ENCODE measurements around the gene KICS2.
"Not testable (repeated sequence)": the region's sequence is repeated elsewhere in the genome, so short reads cannot be mapped to it uniquely, and the experiment has no call there.

Gene KICS2

DNA sequence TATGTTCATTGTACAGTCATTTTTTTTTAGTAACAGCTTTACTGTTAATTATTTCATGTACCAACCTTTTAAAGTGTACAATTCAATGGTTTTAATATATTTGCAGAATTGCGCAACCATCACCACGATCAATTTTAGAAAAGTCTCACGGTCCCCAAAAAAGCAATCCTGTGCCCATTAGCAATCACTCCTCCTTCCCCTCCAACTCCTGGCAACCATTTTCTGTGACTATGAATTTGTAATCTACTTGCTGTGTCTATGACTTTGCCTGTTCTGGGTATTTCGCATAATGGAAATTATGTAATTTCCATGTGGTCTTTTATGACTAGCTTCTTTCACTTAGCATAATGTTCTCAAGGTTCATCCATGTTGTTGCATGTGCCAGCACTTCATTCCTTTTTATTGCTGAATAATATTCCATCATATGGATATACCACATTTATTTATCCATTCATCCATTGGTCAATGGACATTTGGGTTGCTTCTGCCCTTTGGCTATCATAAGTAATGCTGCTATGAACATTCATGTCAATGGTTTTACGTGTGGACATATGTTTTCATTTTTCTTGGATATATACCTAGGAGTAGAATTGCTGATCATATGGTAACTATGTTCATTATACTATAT, 9.9 kb downstream of the KICS2 start:
- no peaks in the 10 kb centered on the region for H3K9me3 ChIP-seq (ENCODE audit: control insufficient read depth, low read length)
- no peak overlapping the region for H3K9ac ChIP-seq (ENCODE audit: low read length)
- no peaks in the 10 kb centered on the region for H3K4me1 ChIP-seq (ENCODE audit: control insufficient read depth, insufficient read depth, low read length)
- H3K4me3 ChIP-seq (ENCODE audit: low read length): no peak overlapping the region
- H3K27me3 ChIP-seq (ENCODE audit: control insufficient read depth, insufficient read depth, low read length): no peaks in the 10 kb centered on the region
- no peaks in the 10 kb centered on the region for H3K36me3 ChIP-seq (ENCODE audit: control insufficient read depth, insufficient read depth, low read length)

DNA sequence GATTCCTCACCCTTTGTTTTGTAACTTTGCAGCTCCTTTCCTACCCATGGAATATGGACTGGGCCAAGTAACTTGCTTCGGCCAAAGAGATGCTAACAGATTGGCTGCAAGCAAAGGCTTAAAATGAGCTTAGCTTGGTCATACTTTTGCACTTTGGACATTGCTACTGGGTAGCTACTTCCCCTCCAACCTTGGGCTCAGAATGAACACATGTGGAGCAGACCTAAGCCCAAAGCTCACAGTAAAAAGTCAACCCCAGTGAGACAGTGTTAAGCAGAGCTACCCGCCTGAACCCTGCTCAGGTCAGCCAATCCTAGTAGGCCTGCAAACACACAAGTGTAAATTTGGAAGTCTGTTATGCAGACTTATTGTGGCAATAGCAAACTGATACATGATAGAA, 14.6 kb downstream of the KICS2 start:
- H3K36me3 ChIP-seq (ENCODE audit: control insufficient read depth, insufficient read depth, low read length): no peaks in the 10 kb centered on the region
- H3K4me3 ChIP-seq (ENCODE audit: low read length): no peak overlapping the region
- H3K27me3 ChIP-seq (ENCODE audit: control insufficient read depth, insufficient read depth, low read length): no peaks in the 10 kb centered on the region
- H3K4me1 ChIP-seq (ENCODE audit: control insufficient read depth, insufficient read depth, low read length): no peaks in the 10 kb centered on the region
- no peaks in the 10 kb centered on the region for H3K9me3 ChIP-seq (ENCODE audit: control insufficient read depth, low read length)
- no peak overlapping the region for H3K9ac ChIP-seq (ENCODE audit: low read length)

DNA sequence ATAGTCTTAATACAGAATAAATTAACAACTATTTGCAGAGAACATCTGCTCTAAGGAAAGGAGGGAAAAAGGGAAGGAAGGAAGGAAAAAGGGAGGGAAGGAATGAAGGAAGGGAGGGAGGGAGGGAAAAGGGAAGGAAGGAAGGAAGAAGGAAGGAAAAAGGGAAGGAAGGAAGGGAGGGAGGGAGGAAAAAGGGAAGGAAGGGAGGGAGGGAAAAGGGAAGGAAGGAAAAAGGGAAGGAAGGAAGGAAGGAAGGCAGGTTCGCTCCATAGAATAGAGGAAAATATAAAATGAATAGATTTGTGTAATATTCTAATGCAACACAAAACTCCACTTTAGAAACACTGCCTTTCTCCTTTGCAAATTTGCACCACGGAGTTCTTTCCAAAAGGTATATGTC, 16.6 kb downstream of the KICS2 start:
- H3K4me3 ChIP-seq (ENCODE audit: low read length): no peak overlapping the region
- no peaks in the 10 kb centered on the region for H3K27me3 ChIP-seq (ENCODE audit: control insufficient read depth, insufficient read depth, low read length)
- H3K9ac ChIP-seq (ENCODE audit: low read length): no peak overlapping the region
- no peaks in the 10 kb centered on the region for H3K9me3 ChIP-seq (ENCODE audit: control insufficient read depth, low read length)
- H3K4me1 ChIP-seq (ENCODE audit: control insufficient read depth, insufficient read depth, low read length): no peaks in the 10 kb centered on the region
- no peaks in the 10 kb centered on the region for H3K36me3 ChIP-seq (ENCODE audit: control insufficient read depth, insufficient read depth, low read length)

DNA sequence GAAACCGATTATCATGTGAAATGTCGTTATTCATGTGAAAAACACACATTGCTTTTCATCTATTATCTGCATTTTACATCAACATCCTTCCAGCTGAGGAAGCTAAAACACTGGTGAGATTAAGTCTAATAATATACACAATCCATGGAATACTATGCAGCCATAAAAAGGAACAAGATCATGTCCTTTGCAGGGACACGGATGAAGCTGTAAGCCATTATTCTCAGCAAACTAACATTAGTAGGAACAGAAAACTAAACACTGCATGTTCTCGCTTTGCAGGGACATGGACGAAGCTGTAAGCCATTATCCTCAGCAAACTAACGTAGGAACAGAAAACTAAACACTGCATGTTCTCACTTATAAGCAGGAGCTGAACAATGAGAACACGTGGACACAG, 18.3 kb downstream of the KICS2 start:
- H3K4me1 ChIP-seq (ENCODE audit: control insufficient read depth, insufficient read depth, low read length): no peaks in the 10 kb centered on the region
- H3K9me3 ChIP-seq (ENCODE audit: control insufficient read depth, low read length): no peaks in the 10 kb centered on the region
- no peak overlapping the region for H3K4me3 ChIP-seq (ENCODE audit: low read length)
- H3K9ac ChIP-seq (ENCODE audit: low read length): no peak overlapping the region
- no peaks in the 10 kb centered on the region for H3K27me3 ChIP-seq (ENCODE audit: control insufficient read depth, insufficient read depth, low read length)
- H3K36me3 ChIP-seq (ENCODE audit: control insufficient read depth, insufficient read depth, low read length): no peaks in the 10 kb centered on the region

DNA sequence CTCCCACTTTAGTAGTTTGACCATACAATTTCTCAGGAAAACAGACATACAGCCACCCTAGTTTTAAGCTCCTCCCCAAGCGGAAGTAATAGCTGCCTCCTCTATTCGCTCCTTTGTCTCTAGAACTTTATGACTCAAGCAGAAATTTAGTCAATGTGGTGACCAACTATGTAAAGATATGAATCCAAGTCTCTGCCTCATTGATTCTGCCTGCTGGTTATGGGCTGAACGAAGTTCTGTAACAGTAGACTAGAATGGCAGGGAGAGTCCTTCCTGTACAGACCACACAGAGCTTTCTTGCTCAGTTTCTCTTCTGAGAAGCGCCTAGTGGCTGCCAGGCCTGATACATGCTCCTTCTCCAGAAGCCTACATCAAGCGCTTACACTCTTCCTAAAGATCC, 19.1 kb downstream of the KICS2 start:
- Histone ChIP-seq H3K27me3 (ENCODE audit: control insufficient read depth, insufficient read depth, low read length) (no peaks in the 10 kb centered on the region), H3K4me3 (ENCODE audit: low read length) (no peak overlapping the region), H3K9me3 (ENCODE audit: control insufficient read depth, low read length) (no peaks in the 10 kb centered on the region), H3K9ac (ENCODE audit: low read length) (no peak overlapping the region), H3K4me1 (ENCODE audit: control insufficient read depth, insufficient read depth, low read length) (no peaks in the 10 kb centered on the region), H3K36me3 (ENCODE audit: control insufficient read depth, insufficient read depth, low read length) (no peaks in the 10 kb centered on the region)

DNA sequence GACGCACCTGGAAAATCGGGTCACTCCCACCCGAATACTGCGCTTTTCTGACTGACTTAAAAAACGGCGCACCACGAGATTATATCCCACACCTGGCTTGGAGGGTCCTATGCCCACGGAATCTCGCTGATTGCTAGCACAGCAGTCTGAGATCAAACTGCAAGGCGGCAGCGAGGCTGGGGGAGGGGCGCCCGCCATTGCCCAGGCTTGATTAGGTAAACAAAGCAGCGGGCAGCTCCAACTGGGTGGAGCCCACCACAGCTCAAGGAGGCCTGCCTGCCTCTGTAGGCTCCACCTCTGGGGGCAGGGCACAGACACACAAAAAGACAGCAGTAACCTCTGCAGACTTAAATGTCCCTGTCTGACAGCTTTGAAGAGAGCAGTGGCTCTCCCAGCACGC, 26.3 kb downstream of the KICS2 start:
- H3K36me3 ChIP-seq (ENCODE audit: control insufficient read depth, insufficient read depth, low read length); H3K9me3 ChIP-seq (ENCODE audit: control insufficient read depth, low read length); H3K4me3 ChIP-seq (ENCODE audit: low read length); H3K4me1 ChIP-seq (ENCODE audit: control insufficient read depth, insufficient read depth, low read length); H3K9ac ChIP-seq (ENCODE audit: low read length); H3K27me3 ChIP-seq (ENCODE audit: control insufficient read depth, insufficient read depth, low read length): not testable (repeated sequence)

DNA sequence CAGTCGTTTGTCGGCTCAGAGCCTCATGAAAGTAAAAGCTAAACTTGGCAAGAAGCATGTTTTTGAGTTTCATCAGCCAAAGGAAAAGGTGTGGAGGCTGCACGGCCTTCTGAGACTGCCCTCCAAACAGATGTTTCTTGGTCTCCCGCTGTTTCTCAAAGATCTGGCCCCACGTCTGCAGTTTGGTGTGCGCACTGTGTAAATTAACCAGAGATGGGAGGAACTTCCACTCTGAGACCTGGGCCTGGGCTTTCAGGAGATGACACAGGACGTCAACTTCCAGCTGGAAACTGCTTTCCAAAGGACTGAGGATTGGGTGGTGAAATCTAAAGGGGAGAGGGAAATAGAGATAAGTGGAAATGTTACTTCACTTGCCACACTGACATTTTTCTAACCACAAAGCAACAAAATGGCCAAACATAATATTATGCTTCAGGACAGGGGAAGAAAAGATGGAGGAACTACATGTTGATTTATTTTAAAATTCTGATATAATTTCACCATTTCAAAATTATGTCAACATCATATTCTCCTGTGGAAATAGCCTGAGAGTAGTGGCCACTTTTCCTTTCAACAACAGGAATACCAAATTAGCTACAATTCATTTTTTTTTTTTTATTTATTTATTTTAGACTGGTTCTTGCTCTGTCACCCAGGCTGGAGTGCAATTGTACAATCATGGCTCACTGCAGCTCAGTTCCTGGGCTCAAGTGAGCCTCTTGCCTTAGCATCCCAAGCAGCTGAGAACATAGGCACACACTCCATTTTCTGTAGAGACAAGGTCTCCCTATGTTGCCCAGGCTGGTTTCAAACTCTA, 27.6 kb downstream of the KICS2 start:
- no peaks in the 10 kb centered on the region for H3K9me3 ChIP-seq (ENCODE audit: control insufficient read depth, low read length)
- no peaks in the 10 kb centered on the region for H3K36me3 ChIP-seq (ENCODE audit: control insufficient read depth, insufficient read depth, low read length)
- no peaks in the 10 kb centered on the region for H3K4me1 ChIP-seq (ENCODE audit: control insufficient read depth, insufficient read depth, low read length)
- no peaks in the 10 kb centered on the region for H3K27me3 ChIP-seq (ENCODE audit: control insufficient read depth, insufficient read depth, low read length)
- H3K4me3 ChIP-seq (ENCODE audit: low read length): no peak overlapping the region
- no peak overlapping the region for H3K9ac ChIP-seq (ENCODE audit: low read length)

DNA sequence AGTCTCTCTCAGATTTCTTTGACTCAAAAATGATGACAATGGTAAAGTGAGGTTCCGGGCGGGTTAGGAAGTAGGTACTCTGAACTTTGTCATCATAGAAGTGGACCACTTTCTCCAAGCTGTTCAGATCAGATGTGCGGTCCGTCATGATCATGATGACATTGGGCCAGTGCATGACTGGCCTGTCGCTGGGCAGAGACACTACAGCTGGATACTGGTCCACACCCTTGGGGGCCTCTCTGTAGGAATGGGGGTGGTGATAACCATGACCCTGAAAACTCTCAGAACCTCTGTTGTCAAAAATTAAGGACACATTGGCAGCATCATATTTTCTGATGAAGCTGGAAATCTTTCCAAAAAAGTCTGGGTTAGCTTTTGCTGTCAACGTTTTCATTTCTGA, 28.2 kb downstream of the KICS2 start:
- Histone ChIP-seq H3K4me3 (ENCODE audit: low read length) (no peak overlapping the region), H3K4me1 (ENCODE audit: control insufficient read depth, insufficient read depth, low read length) (no peaks in the 10 kb centered on the region), H3K9me3 (ENCODE audit: control insufficient read depth, low read length) (no peaks in the 10 kb centered on the region), H3K36me3 (ENCODE audit: control insufficient read depth, insufficient read depth, low read length) (no peaks in the 10 kb centered on the region), H3K27me3 (ENCODE audit: control insufficient read depth, insufficient read depth, low read length) (no peaks in the 10 kb centered on the region), H3K9ac (ENCODE audit: low read length) (no peak overlapping the region)

DNA sequence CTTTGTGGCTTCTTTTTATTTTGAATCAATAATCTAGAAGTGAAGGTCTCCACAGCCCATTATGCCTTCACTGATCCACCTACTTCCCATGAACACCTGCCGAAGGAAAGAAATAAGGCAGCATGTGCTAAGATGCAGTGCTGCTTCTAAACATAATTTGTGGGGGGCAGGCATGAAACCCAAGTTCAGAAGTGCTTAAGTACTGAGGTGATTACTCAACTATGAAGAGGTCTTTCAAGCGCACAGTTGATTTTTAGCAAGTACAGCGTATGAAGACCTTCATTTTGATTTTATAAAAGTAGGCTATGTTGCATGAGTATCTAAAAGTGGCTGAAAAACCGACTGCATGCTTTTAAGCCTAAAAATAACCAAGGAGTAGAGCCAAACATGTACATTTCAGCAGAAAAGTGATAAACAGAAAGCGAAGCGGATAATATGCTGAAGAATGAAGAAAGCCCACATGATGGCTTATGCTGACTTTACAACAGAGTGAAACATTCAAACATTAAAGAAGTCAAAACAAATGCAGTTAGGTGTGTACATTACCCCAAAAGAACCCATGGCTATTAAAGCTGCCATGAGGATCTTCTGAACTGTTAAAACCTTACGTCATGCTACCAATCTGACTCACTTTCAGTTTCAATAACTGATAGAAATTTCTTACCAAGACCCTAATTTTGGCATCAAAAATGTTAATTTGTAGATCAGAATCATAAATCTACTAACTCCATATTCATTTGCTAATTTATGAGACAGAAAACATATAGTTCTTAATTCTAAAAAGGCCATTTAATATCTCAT, 29.3 kb downstream of the KICS2 start:
- Histone ChIP-seq H3K9ac (ENCODE audit: low read length) (no peak overlapping the region), H3K9me3 (ENCODE audit: control insufficient read depth, low read length) (no peaks in the 10 kb centered on the region), H3K36me3 (ENCODE audit: control insufficient read depth, insufficient read depth, low read length) (no peaks in the 10 kb centered on the region)

DNA sequence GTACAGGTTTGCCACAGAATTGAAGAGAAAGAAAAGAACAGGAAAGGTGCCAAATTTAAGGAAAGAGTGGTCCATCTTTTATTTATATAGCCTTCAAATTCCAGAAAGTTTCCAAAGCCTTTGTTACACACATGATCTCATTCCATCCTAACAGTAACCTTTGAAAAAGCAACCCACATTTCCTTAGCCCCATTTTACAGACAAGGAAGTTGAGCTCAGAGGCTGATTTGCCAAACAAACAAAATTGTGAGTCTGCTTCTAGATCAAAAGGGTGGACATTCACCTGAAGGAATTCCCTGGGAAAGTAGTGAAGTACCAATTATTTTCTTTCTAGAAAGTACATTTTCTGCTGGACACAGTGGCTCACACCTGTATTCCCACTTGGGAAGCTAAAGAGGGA, 32.0 kb downstream of the KICS2 start:
- H3K9me3 ChIP-seq (ENCODE audit: control insufficient read depth, low read length): no peaks in the 10 kb centered on the region
- H3K4me1 ChIP-seq (ENCODE audit: control insufficient read depth, insufficient read depth, low read length): no peaks in the 10 kb centered on the region
- no peaks in the 10 kb centered on the region for H3K36me3 ChIP-seq (ENCODE audit: control insufficient read depth, insufficient read depth, low read length)
- H3K27me3 ChIP-seq (ENCODE audit: control insufficient read depth, insufficient read depth, low read length): no peaks in the 10 kb centered on the region
- H3K9ac ChIP-seq (ENCODE audit: low read length): no peak overlapping the region
- no peak overlapping the region for H3K4me3 ChIP-seq (ENCODE audit: low read length)

More for the DNA sequence above, 29.3 kb downstream of the KICS2 start:
- Histone ChIP-seq H3K4me3 (ENCODE audit: low read length) (no peak overlapping the region), H3K4me1 (ENCODE audit: control insufficient read depth, insufficient read depth, low read length) (no peaks in the 10 kb centered on the region), H3K27me3 (ENCODE audit: control insufficient read depth, insufficient read depth, low read length) (no peaks in the 10 kb centered on the region)

DNA sequence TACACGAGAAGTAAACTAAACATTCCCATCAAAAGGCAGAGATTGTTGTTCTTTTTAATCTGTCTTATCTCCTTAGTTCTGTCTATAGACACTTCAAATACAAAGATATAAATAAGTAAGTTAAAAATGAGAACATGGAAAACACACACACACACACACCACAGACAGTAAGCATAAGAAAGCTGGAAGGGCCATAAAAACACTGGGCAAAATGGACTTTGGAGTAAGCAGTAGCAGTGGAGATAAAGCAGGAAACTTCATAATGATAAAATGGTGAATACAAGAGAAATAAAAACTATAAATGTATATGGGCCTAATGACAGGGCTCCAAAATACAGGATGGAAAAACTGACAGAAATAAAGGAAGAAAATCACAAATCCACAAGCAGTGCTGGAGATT, 32.6 kb downstream of the KICS2 start:
- H3K4me1 ChIP-seq (ENCODE audit: control insufficient read depth, insufficient read depth, low read length): no peaks in the 10 kb centered on the region
- no peaks in the 10 kb centered on the region for H3K9me3 ChIP-seq (ENCODE audit: control insufficient read depth, low read length)
- H3K27me3 ChIP-seq (ENCODE audit: control insufficient read depth, insufficient read depth, low read length): no peaks in the 10 kb centered on the region
- no peaks in the 10 kb centered on the region for H3K36me3 ChIP-seq (ENCODE audit: control insufficient read depth, insufficient read depth, low read length)
- H3K9ac ChIP-seq (ENCODE audit: low read length): no peak overlapping the region
- H3K4me3 ChIP-seq (ENCODE audit: low read length): no peak overlapping the region

DNA sequence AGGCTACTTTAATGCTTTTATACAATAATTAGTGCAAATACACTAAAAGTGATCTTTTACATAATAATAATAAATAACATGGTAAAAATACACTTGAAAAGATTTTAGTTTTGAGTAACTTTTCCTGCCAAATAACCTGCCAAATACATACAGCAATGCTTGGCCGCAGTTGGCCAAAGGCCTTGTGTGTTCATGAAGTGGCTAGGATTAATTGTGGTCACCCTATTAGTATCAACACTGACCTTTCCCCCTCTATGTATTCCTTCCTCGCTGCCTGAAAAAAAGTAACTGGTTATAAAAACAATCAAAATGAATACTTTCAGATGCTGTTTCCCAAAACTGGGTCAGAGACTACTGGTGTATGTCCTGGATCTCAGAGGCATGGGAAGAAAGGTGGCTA, 34.3 kb downstream of the KICS2 start:
- no peaks in the 10 kb centered on the region for H3K27me3 ChIP-seq (ENCODE audit: control insufficient read depth, insufficient read depth, low read length)
- H3K4me1 ChIP-seq (ENCODE audit: control insufficient read depth, insufficient read depth, low read length): no peaks in the 10 kb centered on the region
- H3K9me3 ChIP-seq (ENCODE audit: control insufficient read depth, low read length): no peaks in the 10 kb centered on the region
- no peak overlapping the region for H3K4me3 ChIP-seq (ENCODE audit: low read length)
- no peak overlapping the region for H3K9ac ChIP-seq (ENCODE audit: low read length)
- no peaks in the 10 kb centered on the region for H3K36me3 ChIP-seq (ENCODE audit: control insufficient read depth, insufficient read depth, low read length)
